HFFc6 (cell line): ENCODE data around the gene ABHD10. TPM values are rescaled to one million over a fixed set of nuclear protein-coding genes. Genes with fewer than 3 reads are reported as not detected.
A peak's percentile ranks its signal among the peaks of the same experiment; 100 is the strongest.

ENCODE experiments used
- DNase-seq: peaks from one replicate; pipeline ENCODE4 v3.0.0-alpha.2; 2018
- H3K27ac Mint-ChIP-seq: 2 replicates; pipeline ENCODE4 v1.8.0; 2020; ENCODE audit warnings: mild to moderate bottlenecking, mixed read lengths
- H3K27me3 Mint-ChIP-seq: 2 replicates; pipeline ENCODE4 v1.8.0; 2021; ENCODE audit warnings: mild to moderate bottlenecking, moderate library complexity, mixed read lengths; ENCODE audit not compliant: insufficient read depth
- H3K36me3 Mint-ChIP-seq: 2 replicates; pipeline ENCODE4 v1.8.0; 2021; ENCODE audit warnings: low read depth, mixed read lengths
- H3K4me1 Mint-ChIP-seq: 2 replicates; pipeline ENCODE4 v1.8.0; 2020; ENCODE audit warnings: low read depth, mixed read lengths
- H3K4me3 Mint-ChIP-seq: 2 replicates; pipeline ENCODE4 v1.8.0; 2020; ENCODE audit warnings: mild to moderate bottlenecking, moderate library complexity, mixed read lengths
- H3K9me3 Mint-ChIP-seq: 2 replicates; pipeline ENCODE4 v1.8.0; 2020; ENCODE audit warnings: mild to moderate bottlenecking, mixed read lengths
- total RNA-seq, 6 experiments: library from RNA; stranded (reverse); fragmentation: NEBNext Ultra II Directional; extraction: Animal tissue kit (Norgen Biotek cat#: 25700); gene quantifications; 2 replicates in 1 of 6; 3 replicates in 5 of 6; pipeline ENCODE4 v1.2.3, GENCODE V29; 2021
- TF ChIP-seq, protein P1 (sequence below): fragments of 200-600 bp; sonication (generic); IDR thresholded peaks from 2 replicates; pipeline ENCODE4 v1.5.0; 2021; ENCODE audit warnings: antibody characterized with exemption, mild to moderate bottlenecking

The ABHD10 gene
- total RNA-seq, 6 experiments from 2014 or later = 39.5 to 44.5 (median 41.3) TPM

DNA sequence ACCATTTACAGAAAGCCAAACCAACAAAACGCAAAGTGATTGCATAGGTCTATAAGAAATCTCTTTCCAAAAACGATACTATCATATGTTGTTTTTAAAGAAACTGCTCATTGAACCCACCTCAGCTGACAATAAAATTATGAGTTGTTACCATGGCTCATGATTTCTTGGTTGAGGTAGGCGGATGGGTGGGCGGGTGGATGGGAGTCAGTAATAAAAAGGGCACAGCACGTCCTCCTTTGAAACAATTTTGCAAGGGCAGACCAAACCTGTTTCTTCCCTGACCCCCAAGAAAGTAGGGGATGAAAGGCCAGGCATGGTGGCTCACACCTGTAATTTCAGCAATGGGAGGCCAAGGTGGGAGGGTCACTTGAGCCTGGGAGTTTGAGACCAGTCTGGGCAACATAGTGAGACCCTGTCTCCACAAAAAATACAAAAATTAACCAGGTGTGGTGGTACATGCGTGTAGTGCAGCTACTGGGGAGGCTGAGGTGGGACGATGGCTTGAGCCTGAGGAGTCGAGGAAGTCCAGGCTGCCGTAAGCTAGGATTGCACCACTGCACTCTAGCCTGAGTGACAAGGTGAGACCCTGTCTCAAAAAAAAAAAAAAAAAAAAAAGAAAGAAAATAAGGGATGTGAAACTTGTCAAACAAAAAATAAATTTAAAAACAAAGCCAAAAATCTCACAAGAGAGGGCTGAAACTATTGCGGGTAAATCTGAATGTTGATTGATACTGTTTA, 2.1 kb downstream of the ABHD10 start:
- H3K4me1 Mint-ChIP-seq = peaks cover 61% of the 10 kb centered on the region
- peaks cover 9% of the 10 kb centered on the region; the same call in 1 of the 2 replicates for H3K36me3 Mint-ChIP-seq
- no peak for DNase-seq
- peak overlapping the region; percentile 14; the same call in 1 of the 2 replicates for H3K27ac Mint-ChIP-seq
- no peaks in the 10 kb centered on the region for H3K9me3 Mint-ChIP-seq
- peak overlapping the region; percentile 88 for H3K4me3 Mint-ChIP-seq
- no peaks in the 10 kb centered on the region; the same call in 1 of the 2 replicates for H3K27me3 Mint-ChIP-seq
- TF ChIP-seq, protein P1, sequence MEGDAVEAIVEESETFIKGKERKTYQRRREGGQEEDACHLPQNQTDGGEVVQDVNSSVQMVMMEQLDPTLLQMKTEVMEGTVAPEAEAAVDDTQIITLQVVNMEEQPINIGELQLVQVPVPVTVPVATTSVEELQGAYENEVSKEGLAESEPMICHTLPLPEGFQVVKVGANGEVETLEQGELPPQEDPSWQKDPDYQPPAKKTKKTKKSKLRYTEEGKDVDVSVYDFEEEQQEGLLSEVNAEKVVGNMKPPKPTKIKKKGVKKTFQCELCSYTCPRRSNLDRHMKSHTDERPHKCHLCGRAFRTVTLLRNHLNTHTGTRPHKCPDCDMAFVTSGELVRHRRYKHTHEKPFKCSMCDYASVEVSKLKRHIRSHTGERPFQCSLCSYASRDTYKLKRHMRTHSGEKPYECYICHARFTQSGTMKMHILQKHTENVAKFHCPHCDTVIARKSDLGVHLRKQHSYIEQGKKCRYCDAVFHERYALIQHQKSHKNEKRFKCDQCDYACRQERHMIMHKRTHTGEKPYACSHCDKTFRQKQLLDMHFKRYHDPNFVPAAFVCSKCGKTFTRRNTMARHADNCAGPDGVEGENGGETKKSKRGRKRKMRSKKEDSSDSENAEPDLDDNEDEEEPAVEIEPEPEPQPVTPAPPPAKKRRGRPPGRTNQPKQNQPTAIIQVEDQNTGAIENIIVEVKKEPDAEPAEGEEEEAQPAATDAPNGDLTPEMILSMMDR = no peak

DNA sequence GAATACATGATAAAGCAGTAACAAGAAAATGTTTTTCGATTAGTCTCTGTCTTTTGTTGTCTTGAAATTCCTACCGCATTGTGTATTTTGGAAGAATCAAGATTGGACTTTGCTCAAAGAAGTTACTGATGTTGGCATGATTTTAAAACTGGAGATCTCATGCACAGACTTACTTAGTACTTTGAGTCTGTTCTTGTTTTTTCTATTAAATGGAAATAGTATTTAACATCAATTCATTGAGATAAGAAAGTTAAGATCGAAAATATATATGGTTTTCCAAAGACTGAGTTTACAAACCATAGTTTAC, 2.6 kb downstream of the ABHD10 start:
- Mint-ChIP-seq H3K27ac (no peak overlapping the region), H3K36me3 (peaks cover 12% of the 10 kb centered on the region; the same call in 1 of the 2 replicates), H3K27me3 (no peaks in the 10 kb centered on the region; the same call in 1 of the 2 replicates), H3K9me3 (no peaks in the 10 kb centered on the region), H3K4me3 (peak overlapping the region; percentile 38; the same call in 1 of the 2 replicates), H3K4me1 (peaks cover 63% of the 10 kb centered on the region)
- TF ChIP-seq, protein P1 = no peak
- no peak for DNase-seq

DNA sequence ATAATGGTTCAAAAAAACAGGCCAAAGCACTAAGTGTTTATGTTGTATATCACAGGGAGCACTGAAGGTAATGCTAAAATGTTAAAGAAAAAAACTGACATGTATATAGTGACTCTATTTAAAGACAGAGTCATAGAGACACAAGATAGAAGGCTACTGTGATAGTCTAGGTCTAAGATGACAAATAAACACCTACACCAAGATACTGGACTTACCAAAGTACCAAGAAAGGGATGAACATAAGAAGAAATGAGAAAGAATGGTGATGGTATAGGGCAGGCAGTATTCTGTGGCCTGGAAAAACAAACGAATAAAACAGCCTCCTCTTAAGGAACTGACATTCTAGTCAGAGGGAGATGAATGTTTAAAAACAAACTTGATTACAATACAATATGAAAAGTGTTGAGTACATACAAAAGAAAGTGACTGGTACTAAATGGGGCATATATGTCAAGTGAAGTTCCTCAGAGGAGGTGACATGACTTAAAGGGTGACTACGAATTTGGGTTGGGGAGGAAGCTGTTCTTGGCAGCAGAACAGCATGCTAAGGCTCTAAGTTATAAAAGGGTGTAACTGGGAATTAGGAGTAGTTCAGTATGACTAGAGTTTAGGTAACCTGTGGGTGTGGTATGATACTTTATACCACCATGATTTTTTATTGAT, 5.9 kb downstream of the ABHD10 start:
- Mint-ChIP-seq H3K27me3 (no peaks in the 10 kb centered on the region), H3K27ac (no peak overlapping the region; the same call in none of the 2 replicates), H3K36me3 (peaks cover 19% of the 10 kb centered on the region; the same call in 1 of the 2 replicates), H3K4me1 (peaks cover 59% of the 10 kb centered on the region), H3K4me3 (no peak overlapping the region), H3K9me3 (no peaks in the 10 kb centered on the region)
- DNase-seq = no peak
- TF ChIP-seq, protein P1 = no peak

DNA sequence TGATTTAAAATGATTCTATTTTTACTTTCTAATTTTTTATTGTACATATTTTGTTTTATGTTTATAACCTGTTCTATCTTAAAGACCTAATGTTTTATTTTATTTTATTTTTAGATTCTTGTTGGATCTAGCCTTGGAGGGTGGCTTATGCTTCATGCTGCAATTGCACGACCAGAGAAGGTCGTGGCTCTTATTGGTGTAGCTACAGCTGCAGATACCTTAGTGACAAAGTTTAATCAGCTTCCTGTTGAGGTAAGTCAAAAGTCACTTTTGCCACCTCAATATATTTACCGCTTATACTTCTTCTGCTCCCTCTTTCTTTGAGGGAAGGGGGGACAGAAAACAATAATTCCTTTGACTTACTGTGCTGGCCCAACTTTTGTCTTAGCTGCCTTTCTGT, 8.0 kb downstream of the ABHD10 start:
- TF ChIP-seq, protein P1 = no peak
- H3K4me3 Mint-ChIP-seq = no peak overlapping the region

DNA sequence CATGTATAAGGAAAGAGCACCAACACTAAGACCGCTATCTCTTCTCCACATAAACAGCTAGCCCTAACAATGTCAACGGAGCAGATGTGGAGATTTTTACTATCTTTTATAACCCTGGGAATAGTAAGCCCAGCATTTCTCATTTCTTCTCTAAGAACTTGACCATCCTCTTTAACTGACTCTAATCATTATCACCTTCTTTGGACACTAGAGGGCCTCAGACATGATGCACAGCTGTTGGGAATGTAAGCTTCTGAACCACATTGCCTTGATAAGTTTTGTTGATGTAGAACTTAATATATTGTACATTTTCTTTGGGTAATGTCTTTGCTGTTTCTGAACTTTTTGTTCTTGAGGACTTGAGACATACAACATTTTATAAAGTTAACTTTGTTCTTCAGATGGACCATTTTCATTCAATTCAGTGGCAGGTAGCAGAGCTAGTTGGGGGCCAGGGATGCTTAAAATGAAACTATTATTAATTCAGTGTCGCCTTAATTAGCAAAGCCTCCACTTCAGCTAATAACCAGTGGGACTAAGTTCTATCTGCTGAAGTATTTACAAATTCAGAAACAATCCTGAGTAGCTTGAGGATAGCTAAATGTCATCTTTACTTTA, 10.3 kb downstream of the ABHD10 start:
- peak; percentile 73 for DNase-seq
- Mint-ChIP-seq H3K4me1 (peaks cover 25% of the 10 kb centered on the region), H3K27ac (no peak overlapping the region), H3K36me3 (peaks cover 20% of the 10 kb centered on the region; the same call in 1 of the 2 replicates), H3K9me3 (no peaks in the 10 kb centered on the region), H3K4me3 (no peak overlapping the region; the same call in 1 of the 2 replicates), H3K27me3 (no peaks in the 10 kb centered on the region)
- TF ChIP-seq, protein P1 = peak; percentile 86

More for the DNA sequence above, 8.0 kb downstream of the ABHD10 start:
- Mint-ChIP-seq H3K36me3 (peaks cover 16% of the 10 kb centered on the region; the same call in 1 of the 2 replicates), H3K9me3 (no peaks in the 10 kb centered on the region), H3K4me1 (peaks cover 39% of the 10 kb centered on the region), H3K27me3 (no peaks in the 10 kb centered on the region), H3K27ac (no peak overlapping the region)
- DNase-seq = no peak
